BJ (cell line): ENCODE data around the gene CTIF. TPM values are rescaled to one million over a fixed set of nuclear protein-coding genes. Genes with fewer than 3 reads are reported as not detected.

Experiments
- CTCF ChIA-PET: fragments of 350-600 bp; formaldehyde crosslinking; extraction: SDS; loops from one replicate; lab custom pipeline; 2021; ENCODE audit warnings: antibody characterized with exemption, inconsistent platforms; lab: Yijun Ruan, JAX
- POLR2A ChIA-PET: fragments of 300-600 bp; sonication (Branson Sonifier 250); formaldehyde crosslinking; extraction: SDS; loops from one replicate; lab custom pipeline; 2021; ENCODE audit warnings: antibody characterized with exemption; lab: Charles Lee
- DNase-seq: peaks from one replicate; pipeline ENCODE4 v3.0.0-alpha.2; 2011; ENCODE audit warnings: low read depth
- H3K27me3 ChIP-seq: 2 replicates; pipeline ENCODE4 v1.6.0; 2011; ENCODE audit warnings: low read length; ENCODE audit not compliant: control insufficient read depth, insufficient read depth
- H3K36me3 ChIP-seq: 2 replicates; pipeline ENCODE4 v1.5.1; 2011; ENCODE audit warnings: low read length; ENCODE audit not compliant: control insufficient read depth, insufficient read depth
- H3K4me3 ChIP-seq: 2 replicates; pipeline ENCODE4 v1.5.1; 2011; ENCODE audit warnings: low read depth, mild to moderate bottlenecking, control low read depth, low read length
- polyA plus RNA-seq: library from polyadenylated mRNA; depleted of rRNA; stranded (reverse); fragments of >200 nt; gene quantifications from 2 replicates; pipeline ENCODE4 v1.2.3, GENCODE V29; 2011
- TF ChIP-seq, protein P1 (sequence below): IDR thresholded peaks from 2 replicates; pipeline ENCODE4 v1.5.1; 2011; ENCODE audit warnings: low read depth, mild to moderate bottlenecking, control low read depth, inconsistent platforms, low read length, moderate library complexity; ENCODE audit not compliant: insufficient read depth

CTIF gene
- polyA plus RNA-seq, 1 experiment, result 105 TPM

GRCh38 chr18:48702346-48703027, 163.7 kb downstream of the CTIF start:
- Histone ChIP-seq H3K27me3 (no peaks in the 10 kb centered on the region), H3K36me3 (peaks cover 19% of the 10 kb centered on the region), H3K4me3 (no peak overlapping the region)
- ChIA-PET CTCF (interaction anchor here (1.2 kb wide), 2 partner anchors 8 to 227 kb away, joined by 3 read pairs; no protein-coding TSS in a partner anchor), POLR2A (no interaction called here)
- TF ChIP-seq, protein P1, sequence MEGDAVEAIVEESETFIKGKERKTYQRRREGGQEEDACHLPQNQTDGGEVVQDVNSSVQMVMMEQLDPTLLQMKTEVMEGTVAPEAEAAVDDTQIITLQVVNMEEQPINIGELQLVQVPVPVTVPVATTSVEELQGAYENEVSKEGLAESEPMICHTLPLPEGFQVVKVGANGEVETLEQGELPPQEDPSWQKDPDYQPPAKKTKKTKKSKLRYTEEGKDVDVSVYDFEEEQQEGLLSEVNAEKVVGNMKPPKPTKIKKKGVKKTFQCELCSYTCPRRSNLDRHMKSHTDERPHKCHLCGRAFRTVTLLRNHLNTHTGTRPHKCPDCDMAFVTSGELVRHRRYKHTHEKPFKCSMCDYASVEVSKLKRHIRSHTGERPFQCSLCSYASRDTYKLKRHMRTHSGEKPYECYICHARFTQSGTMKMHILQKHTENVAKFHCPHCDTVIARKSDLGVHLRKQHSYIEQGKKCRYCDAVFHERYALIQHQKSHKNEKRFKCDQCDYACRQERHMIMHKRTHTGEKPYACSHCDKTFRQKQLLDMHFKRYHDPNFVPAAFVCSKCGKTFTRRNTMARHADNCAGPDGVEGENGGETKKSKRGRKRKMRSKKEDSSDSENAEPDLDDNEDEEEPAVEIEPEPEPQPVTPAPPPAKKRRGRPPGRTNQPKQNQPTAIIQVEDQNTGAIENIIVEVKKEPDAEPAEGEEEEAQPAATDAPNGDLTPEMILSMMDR, result no peak
- no peak for DNase-seq

DNA sequence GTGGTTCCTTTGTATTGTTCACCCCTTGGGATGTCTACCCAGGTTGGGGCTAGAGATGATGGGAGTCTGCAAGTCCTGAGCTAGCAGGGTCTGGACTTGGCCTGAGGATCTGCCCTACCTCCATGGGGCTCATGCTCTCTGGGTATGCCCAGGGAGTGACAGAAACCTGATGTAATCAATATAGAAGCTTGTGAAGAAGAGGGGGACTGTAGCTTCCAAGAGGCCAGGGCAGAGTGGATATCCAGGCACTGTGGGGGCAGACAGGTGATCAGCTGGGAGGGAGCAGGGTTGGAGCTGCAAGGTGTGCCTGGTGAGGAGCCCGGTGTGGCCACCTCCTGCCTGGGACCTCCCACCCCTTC, 164.2 kb downstream of the CTIF start:
- DNase-seq, result no peak
- CTCF ChIA-PET, result interaction anchor here (1.2 kb wide), 2 partner anchors 8 to 227 kb away, joined by 3 read pairs; no protein-coding TSS in a partner anchor
- peaks cover 17% of the 10 kb centered on the region for H3K36me3 ChIP-seq
- TF ChIP-seq, protein P1, result no peak
- no peaks in the 10 kb centered on the region for H3K27me3 ChIP-seq
- H3K4me3 ChIP-seq, result no peak overlapping the region
- POLR2A ChIA-PET, result no interaction called here

DNA sequence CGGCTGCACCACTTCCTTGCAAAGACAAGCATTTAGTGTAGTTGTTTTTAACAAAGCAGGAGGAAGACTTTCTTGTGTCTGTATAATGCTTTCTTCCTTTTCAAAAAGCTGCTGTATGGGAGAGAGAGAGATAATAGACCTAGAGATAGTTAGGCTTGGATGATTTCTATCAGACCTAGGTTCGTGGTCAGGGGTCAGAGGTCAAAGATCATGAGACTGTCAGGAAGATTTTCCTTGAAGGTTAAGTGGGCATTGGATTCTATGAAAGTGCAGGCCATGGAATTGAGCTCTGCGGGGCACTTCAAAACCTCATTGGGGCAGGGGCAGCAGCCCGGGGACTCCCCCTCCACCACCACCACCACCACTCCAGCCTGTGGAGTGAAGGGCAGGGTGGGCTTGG, 164.6 kb downstream of the CTIF start:
- CTCF ChIA-PET, result interaction anchor here (1.2 kb wide), 1 partner anchor 228 kb away, joined by 3 read pairs; no protein-coding TSS in a partner anchor

DNA sequence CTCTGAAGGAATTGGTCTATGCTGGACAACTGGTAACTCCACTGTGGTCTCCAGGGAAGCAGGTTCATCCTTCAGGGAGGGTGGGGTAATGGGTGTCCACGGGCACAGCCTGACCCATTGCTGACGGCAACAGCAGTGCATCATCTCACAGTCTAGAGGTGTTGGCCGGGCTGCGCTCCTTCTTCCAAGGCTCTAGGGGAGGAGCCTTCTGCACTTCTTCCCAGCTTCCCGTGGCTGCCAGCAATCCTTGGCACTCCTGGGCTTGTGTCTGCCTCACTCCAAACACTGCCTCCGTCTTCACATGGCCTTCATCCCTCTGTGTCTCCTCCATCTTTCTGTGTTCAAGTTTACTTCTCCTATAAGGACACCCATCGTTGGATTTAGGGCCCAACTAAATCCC, 166.2 kb downstream of the CTIF start:
- H3K4me3 ChIP-seq, result no peak overlapping the region
- POLR2A ChIA-PET, result no interaction called here
- DNase-seq, result no peak
- H3K36me3 ChIP-seq, result peaks cover 14% of the 10 kb centered on the region
- CTCF ChIA-PET, result interaction anchor here (0.6 kb wide), 1 partner anchor 253 kb away, joined by 3 read pairs; no protein-coding TSS in a partner anchor
- H3K27me3 ChIP-seq, result no peaks in the 10 kb centered on the region
- TF ChIP-seq, protein P1, result no peak

More for the DNA sequence above, 164.6 kb downstream of the CTIF start:
- Histone ChIP-seq H3K27me3 (no peaks in the 10 kb centered on the region), H3K4me3 (no peak overlapping the region), H3K36me3 (peaks cover 18% of the 10 kb centered on the region)
- POLR2A ChIA-PET, result no interaction called here
- TF ChIP-seq, protein P1, result no peak
- DNase-seq, result no peak

- Histone ChIP-seq H3K4me3 (no peak overlapping the region), H3K36me3 (peaks cover 15% of the 10 kb centered on the region), H3K27me3 (no peaks in the 10 kb centered on the region)
- TF ChIP-seq, protein P1, result no peak
- DNase-seq, result no peak
- ChIA-PET CTCF (no interaction called here), POLR2A (no interaction called here)
Observed at GRCh38 chr18:48705531-48705930, 166.7 kb downstream of the CTIF start.
